HG02852 (cell line): Measurements from ENCODE around the gene PLB1.
"Not testable (repeated sequence)": the region's sequence is repeated elsewhere in the genome, so short reads cannot be mapped to it uniquely, and the experiment has no call there.

Experiments
- ATAC-seq: cut with Tn5 transposase; IDR thresholded peaks from one replicate; pipeline ENCODE4 v1.9.1; 2021; ENCODE audit warnings: mild to moderate bottlenecking, moderate library complexity; ENCODE audit not compliant: unreplicated experiment

The PLB1 gene

GRCh38 chr2:28469304-28469703 lies 26.6 kb upstream of the PLB1 start:
- ATAC-seq: no peak

GRCh38 chr2:28469947-28470535 lies 25.8 kb upstream of the PLB1 start:
- ATAC-seq: no peak

- ATAC-seq: no peak
Measured at GRCh38 chr2:28470759-28471158, 25.1 kb upstream of the PLB1 start.

- no peak for ATAC-seq
Measured at GRCh38 chr2:28471214-28471613, 24.6 kb upstream of the PLB1 start.

- ATAC-seq: no peak
Measured at GRCh38 chr2:28471701-28472236, 24.1 kb upstream of the PLB1 start.

- ATAC-seq: not testable (repeated sequence)
Measured at GRCh38 chr2:28472641-28473040, 23.2 kb upstream of the PLB1 start.

GRCh38 chr2:28475088-28475595 lies 20.7 kb upstream of the PLB1 start:
- no peak for ATAC-seq

- ATAC-seq: no peak
Measured at GRCh38 chr2:28477087-28477486, 18.8 kb upstream of the PLB1 start.

- no peak for ATAC-seq
Measured at GRCh38 chr2:28477645-28478044, 18.2 kb upstream of the PLB1 start.

GRCh38 chr2:28480403-28481049 lies 15.3 kb upstream of the PLB1 start:
- no peak for ATAC-seq

GRCh38 chr2:28481905-28482304 lies 14.0 kb upstream of the PLB1 start:
- ATAC-seq: no peak

GRCh38 chr2:28484835-28485234 lies 11.0 kb upstream of the PLB1 start:
- ATAC-seq: peak; percentile 51

GRCh38 chr2:28486526-28486925 lies 9.3 kb upstream of the PLB1 start:
- no peak for ATAC-seq

GRCh38 chr2:28487258-28487657 lies 8.6 kb upstream of the PLB1 start:
- no peak for ATAC-seq

- no peak for ATAC-seq
Measured at GRCh38 chr2:28488083-28488830, 7.6 kb upstream of the PLB1 start.

GRCh38 chr2:28488858-28489575 lies 6.8 kb upstream of the PLB1 start:
- no peak for ATAC-seq

GRCh38 chr2:28490558-28490957 lies 5.3 kb upstream of the PLB1 start:
- ATAC-seq: no peak

- ATAC-seq: no peak
Measured at GRCh38 chr2:28492282-28492681, 3.6 kb upstream of the PLB1 start.

- no peak for ATAC-seq
Measured at GRCh38 chr2:28493636-28494035, 2.2 kb upstream of the PLB1 start.

GRCh38 chr2:28496781-28497180 lies 921 bp downstream of the PLB1 start:
- ATAC-seq: no peak

- ATAC-seq: no peak
Measured at GRCh38 chr2:28497206-28497605, 1.3 kb downstream of the PLB1 start.
